GM19438 (cell line): ENCODE data around the gene VPS13D.

Experiments used
- ATAC-seq: cut with Tn5 transposase; IDR thresholded peaks from one replicate; pipeline ENCODE4 v1.9.1; 2021; ENCODE audit warnings: low read depth; ENCODE audit not compliant: unreplicated experiment

VPS13D gene

DNA sequence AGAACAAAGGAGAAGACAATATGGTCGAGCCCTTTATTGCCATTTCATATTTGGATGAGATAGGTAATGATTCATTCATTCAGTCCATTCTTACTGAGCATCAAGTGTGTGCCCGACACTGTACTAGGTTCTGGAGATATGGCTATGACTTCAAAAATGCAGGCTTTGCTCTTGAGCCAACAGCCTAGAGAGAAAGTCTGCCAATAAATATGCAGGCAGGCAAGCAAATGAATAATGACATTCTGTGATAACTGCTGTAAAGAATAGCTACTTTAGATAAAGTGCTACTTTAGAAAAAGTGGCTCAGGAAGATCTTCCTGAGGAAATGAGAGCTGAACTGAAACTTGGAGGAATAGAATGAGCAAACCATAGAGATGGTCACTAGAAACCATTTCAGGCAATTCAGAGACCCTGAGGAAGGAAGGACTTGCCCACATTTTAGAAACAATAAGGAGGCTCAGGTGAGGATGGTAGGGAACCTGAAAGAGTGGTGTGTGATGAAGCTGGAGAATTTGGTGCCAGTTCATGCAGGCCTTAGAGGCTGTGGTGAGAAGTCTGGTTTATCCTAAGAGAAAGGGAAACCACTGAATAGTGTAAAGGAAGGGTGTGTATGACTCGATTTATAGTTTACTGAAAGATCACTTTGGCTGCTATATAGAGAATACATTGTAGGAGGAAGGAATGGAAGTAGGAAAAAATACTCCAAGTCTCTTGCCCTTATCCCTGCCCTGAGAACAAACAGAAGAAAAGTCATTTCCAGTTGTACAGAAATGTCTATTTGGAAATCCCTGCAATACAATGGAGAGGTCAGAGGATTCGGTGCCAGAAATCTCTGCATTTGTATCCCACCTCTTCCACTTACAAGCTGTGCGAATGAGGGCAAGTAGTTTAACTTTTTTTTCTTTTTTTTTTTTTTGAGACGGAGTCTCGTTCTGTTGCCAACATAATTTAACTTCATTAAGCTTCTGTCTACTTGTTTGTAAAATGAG is 167.9 kb downstream of the VPS13D start:
- ATAC-seq: no peak

- ATAC-seq: no peak
These were observed 168.6 kb downstream of the VPS13D start for GRCh38 chr1:12398479-12398878.

DNA sequence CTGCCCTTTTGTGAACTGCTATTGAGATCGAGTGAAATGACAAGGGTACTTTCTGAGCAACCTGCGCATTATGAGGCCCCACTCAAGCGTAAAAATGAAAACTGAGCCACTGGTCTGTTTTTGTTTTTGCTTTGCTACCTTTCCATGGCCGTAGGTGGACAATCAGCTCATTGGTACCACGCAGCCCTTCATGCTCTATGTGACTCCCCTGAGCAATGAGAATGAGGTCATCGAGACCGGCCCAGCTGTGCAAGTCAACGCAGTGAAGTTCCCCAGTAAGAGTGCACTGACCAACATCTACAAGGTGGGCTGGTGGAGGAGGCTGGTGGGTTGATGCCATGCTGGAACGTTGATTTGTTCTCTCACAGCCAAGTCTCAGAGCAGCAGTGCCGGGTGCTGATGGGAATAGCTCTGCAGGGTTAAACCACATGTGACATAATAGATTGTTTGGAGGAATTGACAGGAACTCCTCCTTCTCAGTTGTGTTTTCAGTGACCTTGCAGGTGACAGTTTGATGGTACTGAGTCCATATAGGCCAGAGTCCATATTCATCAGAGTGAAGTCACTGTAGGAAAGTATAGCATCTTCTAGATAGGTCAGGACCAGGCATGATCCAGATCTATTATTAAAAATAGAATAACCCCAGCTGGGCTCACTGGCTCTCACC is 170.3 kb downstream of the VPS13D start:
- ATAC-seq: no peak

- ATAC-seq: no peak
These were observed 172.4 kb downstream of the VPS13D start for GRCh38 chr1:12402159-12402673.

DNA sequence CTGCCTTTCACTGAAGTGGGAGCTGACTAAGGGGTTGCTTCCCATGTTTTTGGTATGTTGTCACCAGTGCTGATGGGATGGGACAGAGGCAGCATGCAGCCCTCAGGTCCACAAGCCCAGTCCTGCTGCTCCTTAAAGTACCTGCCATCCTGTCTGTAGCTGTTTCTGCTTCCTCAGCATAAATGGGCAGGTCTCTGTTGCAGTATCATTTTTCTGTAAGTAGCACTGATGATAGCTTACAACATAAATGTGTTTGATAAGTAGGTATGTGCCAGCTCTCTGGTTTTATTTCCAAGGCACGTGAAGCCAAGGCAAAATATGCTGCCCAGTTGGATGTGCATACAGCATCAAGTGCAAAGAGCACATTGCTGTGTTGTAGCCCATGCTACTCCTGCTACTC is 173.0 kb downstream of the VPS13D start:
- no peak for ATAC-seq

DNA sequence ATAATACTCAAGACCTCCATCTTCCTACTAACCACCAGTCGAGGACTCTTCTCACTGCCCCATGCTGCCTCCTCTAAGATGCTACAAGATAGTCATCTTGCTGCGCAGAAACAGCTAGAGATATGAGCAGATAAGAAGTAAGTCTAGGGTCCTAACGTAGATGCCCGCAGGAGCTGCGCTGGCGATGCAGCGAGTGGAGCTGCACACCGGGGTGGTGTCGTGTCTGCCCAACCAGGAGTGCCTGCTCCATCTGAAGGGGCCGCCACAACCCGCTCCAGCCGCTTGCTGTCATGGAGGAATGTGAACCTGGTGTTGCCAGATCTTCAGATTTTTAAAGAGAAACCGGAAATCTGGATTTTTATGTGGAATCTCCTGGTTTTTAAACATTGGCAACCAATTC is 175.1 kb downstream of the VPS13D start:
- no peak for ATAC-seq

- no peak for ATAC-seq
These were observed 175.7 kb downstream of the VPS13D start for GRCh38 chr1:12405325-12406210.

DNA sequence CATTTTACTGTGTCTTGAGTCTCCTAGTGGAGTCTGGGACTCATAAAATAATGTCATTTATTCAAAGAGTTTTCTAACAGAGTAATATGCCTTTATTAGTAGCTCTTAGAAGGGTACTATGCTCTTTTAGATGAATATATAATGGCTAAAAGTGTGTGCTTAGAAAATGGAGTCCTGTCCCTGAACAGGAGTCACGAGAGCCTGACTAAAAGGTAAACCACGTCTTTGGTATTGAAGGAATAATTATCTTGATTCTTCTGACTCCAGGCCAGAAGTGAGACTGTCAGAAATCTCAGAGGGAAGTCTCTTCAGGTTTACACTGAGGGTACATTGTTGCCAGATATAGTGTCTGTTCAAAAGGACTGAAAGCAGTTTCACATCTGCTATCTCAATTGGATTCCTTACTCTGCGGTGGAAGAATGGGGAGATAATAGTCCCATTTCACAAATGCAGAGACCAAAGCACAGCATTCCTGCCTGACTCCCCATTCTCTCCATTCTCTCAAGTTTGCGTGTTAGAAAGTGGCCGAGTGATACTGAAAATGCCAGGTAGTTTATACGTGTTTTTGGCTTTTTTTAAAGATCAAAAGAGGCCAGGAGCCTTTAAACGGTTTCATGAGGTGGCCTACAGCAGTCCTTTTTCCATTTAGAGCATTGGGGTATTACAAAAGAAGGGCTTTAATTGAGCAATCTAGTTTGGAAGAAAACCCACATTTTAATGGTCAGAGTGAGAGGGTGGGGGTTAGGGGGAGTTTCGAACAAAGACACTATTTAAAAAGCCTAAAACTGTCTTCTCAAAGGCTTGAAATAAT is 176.6 kb downstream of the VPS13D start:
- no peak for ATAC-seq

DNA sequence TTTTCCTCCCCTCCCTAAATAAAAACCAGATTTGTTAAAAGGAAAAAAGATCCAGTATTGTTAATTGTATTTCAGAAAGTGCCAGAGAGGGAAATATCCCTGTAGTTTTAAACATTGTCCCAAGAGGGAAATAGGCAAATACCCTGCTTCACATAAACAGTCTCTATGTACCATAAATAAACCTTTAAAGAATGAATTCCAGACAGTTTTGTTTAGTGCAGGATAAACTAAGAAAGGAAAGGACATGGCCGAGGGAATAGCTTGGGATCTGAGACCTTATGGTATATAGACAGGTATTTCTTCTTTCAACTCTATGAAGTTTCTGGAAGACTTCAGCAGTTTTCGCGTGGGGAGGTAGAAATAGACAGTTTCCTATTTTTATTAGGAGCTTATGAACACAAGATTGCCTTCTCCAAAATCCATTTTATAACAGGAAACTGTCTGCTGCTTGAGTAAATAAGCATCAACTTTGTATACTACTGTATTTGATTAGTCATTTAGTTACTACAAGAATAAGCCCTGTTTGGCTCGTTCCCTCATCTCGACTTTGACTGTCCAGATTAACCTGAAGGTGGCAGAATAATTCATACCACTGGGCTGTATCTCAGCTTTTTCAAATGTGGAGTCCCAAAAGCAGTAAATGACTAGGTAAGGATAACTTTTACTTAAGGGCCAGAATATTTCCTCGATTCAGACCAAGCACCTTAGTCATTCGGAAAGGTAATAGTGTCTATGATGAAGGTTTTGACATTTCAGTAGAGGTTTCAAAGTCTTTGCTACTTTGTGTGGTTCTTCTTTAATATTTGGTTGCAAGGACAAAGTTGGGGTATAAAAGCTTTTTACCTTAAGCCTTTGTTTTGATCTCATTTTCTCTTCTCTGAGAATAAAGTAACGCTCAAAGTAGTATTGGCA is 177.5 kb downstream of the VPS13D start:
- ATAC-seq: no peak

DNA sequence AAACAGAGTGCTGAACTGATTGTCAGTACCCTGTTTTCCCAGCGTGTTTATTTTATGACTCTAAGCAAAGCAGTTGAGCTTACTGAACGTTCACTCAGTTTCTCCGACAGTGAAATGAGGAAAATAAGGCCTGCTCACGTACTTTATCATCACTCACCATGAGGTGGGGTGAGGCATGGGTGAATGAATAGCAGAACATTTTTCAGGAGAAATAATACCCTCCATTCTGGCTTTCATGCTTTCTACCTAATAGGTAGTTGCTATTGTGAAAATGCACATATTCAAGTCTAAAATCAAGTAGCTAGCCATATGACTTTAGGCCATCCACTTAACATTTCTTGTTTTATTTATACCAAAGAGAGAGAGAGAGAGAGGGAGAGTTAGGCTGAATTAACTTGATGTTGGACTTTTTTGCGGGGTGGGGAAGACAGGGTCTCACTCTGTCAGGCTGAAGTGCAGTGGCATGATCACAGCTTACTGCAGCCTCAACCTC is 178.2 kb downstream of the VPS13D start:
- ATAC-seq: no peak

DNA sequence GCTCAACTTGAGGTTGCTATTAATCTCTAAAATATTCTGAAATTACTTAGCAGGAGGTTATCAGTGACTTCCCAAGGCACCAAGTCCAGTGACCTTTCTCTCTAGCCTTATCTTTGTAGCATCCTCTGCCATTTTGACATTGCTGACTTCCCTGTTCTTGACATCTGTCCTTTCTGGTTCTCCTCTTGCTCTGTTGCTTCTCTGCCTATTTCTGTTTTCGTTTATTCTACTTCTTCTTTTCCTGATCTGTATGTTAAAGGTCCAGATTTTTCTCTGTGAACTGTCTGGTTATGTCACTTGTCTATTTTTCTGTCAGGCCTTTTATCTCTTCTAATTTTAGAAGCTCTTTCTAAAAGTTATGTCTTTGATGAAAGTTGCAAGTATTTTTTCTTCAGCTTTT is 178.8 kb downstream of the VPS13D start:
- no peak for ATAC-seq

DNA sequence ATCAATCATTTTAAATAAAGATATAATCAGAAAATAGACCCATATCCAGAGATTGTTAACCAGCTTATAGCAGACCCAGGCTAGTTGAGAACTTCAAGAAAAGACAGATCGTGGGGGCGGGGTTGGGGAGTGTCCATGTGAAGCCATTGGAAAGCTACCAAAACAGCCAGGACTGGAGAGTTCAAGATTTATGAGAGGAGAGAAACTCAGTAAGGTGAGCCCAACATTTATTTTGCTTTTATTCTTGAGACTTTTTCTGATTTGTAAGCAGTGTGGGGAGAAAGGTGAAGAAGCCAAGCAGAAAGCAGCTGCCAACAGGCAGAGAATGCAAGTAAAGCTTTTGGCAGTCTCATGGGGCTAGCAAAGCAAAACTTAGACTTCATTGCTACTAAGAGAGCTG is 179.9 kb downstream of the VPS13D start:
- ATAC-seq: no peak

GRCh38 chr1:12410351-12410750 is 180.5 kb downstream of the VPS13D start:
- ATAC-seq: no peak

DNA sequence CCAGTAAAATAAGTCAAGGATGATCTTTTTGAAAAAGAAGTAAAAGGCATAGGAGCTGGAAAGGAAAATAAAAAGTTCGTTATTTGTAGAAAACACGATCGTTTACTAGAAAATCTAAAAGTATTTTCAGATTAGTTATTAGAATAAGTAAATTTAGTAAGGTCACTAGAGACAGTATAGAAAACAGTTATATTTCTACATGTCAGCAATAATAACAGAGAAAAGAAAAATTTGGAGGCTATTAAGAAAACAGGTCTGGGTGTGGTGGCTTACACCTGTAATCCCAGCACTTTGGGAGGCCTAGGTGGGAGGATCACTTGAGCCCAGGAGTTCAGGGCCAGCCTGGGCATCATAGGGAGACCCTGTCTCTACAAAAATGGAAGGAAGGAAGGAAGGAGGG is 181.3 kb downstream of the VPS13D start:
- no peak for ATAC-seq

DNA sequence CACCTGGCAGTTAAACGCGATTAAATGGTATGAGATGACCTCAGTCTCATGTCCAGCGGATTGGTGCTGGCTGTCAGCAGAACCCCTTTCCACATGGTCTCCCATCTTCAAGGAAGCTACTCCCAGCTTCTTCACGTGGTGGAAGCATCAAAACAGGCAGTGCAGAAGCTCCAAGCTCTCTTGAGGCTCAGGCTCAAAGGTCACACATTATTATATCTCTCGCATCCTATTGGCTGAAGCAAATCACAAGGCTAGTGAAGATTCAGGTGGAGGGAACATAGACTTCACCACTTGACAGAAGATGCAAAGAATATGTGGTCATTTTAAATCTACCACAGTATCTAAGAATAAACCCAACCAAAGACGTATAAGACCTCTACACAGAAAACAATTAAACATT is 181.9 kb downstream of the VPS13D start:
- ATAC-seq: no peak

GRCh38 chr1:12412439-12412838 is 182.6 kb downstream of the VPS13D start:
- ATAC-seq: no peak

GRCh38 chr1:12413664-12414410 is 184.0 kb downstream of the VPS13D start:
- ATAC-seq: no peak

- no peak for ATAC-seq
These were observed 184.7 kb downstream of the VPS13D start for GRCh38 chr1:12414444-12415018.
